EH (cell line): Measurements from ENCODE around the gene RRP8.

Experiments used
- DNase-seq: peaks from one replicate; pipeline ENCODE4 v3.0.0-alpha.2; 2015; ENCODE audit warnings: low read depth

The RRP8 gene

GRCh38 chr11:6632116-6633073 is 29.0 kb upstream of the RRP8 start:
- DNase-seq: no peak

- no peak for DNase-seq
Observed at GRCh38 chr11:6631361-6631890, 28.0 kb upstream of the RRP8 start.

- no peak for DNase-seq
Observed at GRCh38 chr11:6630632-6631291, 27.3 kb upstream of the RRP8 start.

GRCh38 chr11:6629892-6630631 is 26.6 kb upstream of the RRP8 start:
- DNase-seq: no peak

GRCh38 chr11:6629573-6629891 is 26.1 kb upstream of the RRP8 start:
- no peak for DNase-seq

GRCh38 chr11:6628526-6628925 is 25.1 kb upstream of the RRP8 start:
- no peak for DNase-seq

GRCh38 chr11:6627762-6628241 is 24.4 kb upstream of the RRP8 start:
- DNase-seq: no peak

- DNase-seq: no peak
Observed at GRCh38 chr11:6626971-6627761, 23.8 kb upstream of the RRP8 start.

- no peak for DNase-seq
Observed at GRCh38 chr11:6625832-6626420, 22.5 kb upstream of the RRP8 start.

GRCh38 chr11:6625156-6625831 is 21.9 kb upstream of the RRP8 start:
- no peak for DNase-seq

- DNase-seq: no peak
Observed at GRCh38 chr11:6623391-6624363, 20.3 kb upstream of the RRP8 start.

GRCh38 chr11:6622261-6623171 is 19.1 kb upstream of the RRP8 start:
- DNase-seq: no peak

- no peak for DNase-seq
Observed at GRCh38 chr11:6621711-6622211, 18.3 kb upstream of the RRP8 start.

- DNase-seq: no peak
Observed at GRCh38 chr11:6620636-6621035, 17.2 kb upstream of the RRP8 start.

- peak; percentile 96 for DNase-seq
Observed at GRCh38 chr11:6619004-6619745, 15.8 kb upstream of the RRP8 start, which contains the start of gene TPP1. Gene TPP1, minus strand, starts transcription at chr11:6619422. Its CDS starts 22 bp downstream, at chr11:6619400.

GRCh38 chr11:6618117-6619003 is 14.9 kb upstream of the RRP8 start:
- peak; percentile 87 for DNase-seq
